VCaP (cell line): ENCODE measurements around the gene UQCRH.
"Not testable (repeated sequence)": the region's sequence is repeated elsewhere in the genome, so short reads cannot be mapped to it uniquely, and the experiment has no call there.

Experiments used
- H3K27ac ChIP-seq: fragments of 450-650 bp; 2 replicates; pipeline ENCODE4 v1.5.1; 2017
- TF ChIP-seq, protein P1 (sequence below): fragments of 450-650 bp; conservative IDR thresholded peaks from 2 replicates; pipeline ENCODE4 v1.5.1; 2017; ENCODE audit warnings: mild to moderate bottlenecking, moderate library complexity

Gene UQCRH

DNA sequence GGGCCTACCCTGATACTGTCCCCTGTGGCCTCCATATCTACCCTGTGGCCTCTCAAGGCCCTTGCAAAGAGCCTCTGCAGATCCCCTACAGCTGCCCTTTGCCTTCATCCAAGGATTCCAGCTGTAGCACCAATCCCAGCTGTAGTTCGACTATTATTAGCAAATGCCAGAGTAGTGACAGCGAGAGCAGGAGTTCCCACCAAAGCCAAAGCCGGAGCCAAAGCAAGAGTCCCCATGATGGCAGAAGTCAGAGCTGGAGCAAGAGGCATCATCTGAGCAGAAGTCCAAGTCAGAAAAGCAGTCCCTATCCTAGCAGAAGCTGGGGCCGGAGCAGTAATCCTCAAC lies 39.8 kb downstream of the UQCRH start:
- TF ChIP-seq, protein P1, sequence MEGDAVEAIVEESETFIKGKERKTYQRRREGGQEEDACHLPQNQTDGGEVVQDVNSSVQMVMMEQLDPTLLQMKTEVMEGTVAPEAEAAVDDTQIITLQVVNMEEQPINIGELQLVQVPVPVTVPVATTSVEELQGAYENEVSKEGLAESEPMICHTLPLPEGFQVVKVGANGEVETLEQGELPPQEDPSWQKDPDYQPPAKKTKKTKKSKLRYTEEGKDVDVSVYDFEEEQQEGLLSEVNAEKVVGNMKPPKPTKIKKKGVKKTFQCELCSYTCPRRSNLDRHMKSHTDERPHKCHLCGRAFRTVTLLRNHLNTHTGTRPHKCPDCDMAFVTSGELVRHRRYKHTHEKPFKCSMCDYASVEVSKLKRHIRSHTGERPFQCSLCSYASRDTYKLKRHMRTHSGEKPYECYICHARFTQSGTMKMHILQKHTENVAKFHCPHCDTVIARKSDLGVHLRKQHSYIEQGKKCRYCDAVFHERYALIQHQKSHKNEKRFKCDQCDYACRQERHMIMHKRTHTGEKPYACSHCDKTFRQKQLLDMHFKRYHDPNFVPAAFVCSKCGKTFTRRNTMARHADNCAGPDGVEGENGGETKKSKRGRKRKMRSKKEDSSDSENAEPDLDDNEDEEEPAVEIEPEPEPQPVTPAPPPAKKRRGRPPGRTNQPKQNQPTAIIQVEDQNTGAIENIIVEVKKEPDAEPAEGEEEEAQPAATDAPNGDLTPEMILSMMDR: no peak
- H3K27ac ChIP-seq: no peak overlapping the region

DNA sequence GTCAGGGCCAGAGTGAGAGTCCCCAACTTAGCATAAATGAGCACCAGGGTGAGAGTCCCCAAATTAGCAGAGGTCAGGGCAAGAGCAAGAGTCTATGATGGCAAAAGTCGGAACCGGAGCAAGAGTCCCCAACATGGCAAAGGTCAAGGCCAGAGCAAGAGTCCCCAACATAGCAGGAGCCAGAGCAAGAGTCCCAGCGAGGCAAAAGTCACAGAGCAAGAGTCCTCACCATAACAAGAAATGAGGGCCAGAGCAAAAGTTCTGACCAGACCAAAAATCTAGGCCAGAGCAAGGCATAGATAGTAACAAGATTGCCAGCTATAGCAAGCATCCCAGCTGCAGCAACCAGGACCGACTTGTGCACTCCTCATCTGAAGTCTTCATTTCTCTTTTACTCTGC lies 40.2 kb downstream of the UQCRH start:
- no peak overlapping the region for H3K27ac ChIP-seq
- TF ChIP-seq, protein P1: no peak

DNA sequence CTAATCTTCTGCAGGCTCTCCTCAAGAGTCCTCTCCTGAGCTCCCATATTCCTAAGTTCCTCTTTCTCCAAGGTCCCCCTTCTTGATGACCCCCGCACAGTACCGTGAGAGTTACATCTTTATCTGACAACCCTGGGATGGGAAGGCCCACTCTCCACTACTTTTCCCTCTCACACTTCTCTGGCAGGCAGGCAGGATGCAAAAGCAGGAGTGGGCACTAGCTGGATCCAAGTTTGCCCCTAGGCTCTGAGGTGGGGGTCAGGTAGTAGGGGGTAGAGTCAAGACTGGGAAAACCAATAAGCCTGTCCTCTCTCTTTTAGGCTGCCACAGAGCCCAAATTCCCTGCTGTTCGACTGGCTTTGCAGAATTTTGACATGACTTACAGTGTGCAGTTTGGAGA lies 41.0 kb downstream of the UQCRH start:
- TF ChIP-seq, protein P1: no peak
- 0 out of 2 replicates have a peak overlapping the region, but pooled peaks have one; percentile 1 for H3K27ac ChIP-seq

DNA sequence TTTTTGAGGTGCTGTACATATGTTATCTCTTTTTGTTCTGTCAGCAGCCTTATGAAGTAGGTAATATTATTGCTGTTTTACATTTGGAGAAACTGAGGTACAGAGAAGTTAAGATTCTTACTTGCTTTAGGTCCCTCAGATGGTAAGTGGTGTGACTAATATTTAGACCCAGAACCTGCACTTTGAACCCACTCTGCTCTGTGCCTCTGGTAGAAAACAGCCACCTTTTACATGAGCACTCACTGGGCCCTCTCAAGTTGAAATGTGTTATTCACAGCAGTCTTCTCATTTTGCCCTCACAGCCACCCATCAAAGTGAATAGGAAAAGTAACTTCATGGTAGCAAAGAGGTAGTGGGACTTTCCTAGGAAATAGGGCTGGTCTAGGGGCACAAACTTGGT lies 41.8 kb downstream of the UQCRH start:
- peak overlapping the region; percentile 78; the same call in 1 of the 2 replicates for H3K27ac ChIP-seq
- TF ChIP-seq, protein P1: no peak

DNA sequence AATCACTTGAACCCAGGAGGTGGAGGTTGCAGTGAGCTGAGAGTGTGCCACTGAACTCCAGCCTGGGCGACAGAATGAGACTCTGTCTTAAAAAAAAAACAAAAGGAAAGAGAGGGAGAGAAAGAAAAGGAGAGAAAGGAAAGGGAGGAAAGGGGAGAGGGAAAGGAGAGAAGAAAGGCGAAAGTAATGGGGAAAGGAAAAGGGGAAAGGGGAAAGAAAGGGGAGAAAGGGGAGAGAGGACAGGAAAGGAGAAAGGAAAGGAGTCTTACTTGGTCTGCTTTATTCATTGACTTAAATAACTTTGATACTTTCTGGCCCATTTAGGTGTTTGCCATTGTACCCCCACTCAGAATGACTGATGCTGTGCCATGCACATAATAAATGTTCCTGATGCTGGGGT lies 48.9 kb downstream of the UQCRH start:
- TF ChIP-seq, protein P1: no peak

DNA sequence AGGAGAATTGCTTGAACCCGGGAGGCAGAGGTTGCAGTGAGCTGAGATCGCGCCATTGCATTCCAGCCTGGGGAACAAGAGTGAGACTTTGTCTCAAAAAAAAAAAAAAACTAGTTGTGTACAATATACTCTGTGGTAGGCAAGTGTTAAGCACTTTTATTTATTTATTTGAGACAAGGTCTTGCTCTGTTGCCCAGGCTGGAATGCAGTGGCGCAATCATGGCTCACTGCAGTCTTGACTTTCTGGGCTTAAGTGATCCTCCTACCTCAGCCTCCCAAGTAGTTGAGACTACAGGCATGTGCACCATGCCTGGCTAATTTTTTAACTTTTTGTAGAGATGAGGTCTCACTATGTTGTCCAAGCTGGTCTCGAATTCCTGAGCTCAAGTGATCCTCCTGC lies 52.4 kb downstream of the UQCRH start:
- not testable (repeated sequence) for H3K27ac ChIP-seq

More for the DNA sequence above, 48.9 kb downstream of the UQCRH start:
- H3K27ac ChIP-seq: no peak overlapping the region

DNA sequence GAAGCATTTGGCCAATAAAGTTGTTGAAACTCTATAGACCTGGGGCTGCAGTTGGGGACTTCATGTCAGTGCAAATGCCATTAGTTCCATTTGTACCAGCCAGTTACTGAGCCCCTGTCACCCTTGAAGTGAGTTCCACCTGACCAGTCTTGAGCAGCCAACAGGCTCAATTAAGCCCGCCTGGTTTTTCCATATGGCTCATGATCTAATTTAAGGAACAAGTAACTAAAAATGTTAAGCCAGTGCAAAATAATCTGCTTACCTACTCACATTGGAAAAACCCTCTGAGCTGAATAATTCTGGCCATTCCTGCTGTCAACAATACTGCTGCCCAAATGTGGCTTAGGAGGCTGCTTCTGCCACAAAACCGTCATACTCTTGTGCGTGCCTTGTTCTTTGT lies 58.7 kb downstream of the UQCRH start:
- H3K27ac ChIP-seq: no peak overlapping the region
- TF ChIP-seq, protein P1: no peak

DNA sequence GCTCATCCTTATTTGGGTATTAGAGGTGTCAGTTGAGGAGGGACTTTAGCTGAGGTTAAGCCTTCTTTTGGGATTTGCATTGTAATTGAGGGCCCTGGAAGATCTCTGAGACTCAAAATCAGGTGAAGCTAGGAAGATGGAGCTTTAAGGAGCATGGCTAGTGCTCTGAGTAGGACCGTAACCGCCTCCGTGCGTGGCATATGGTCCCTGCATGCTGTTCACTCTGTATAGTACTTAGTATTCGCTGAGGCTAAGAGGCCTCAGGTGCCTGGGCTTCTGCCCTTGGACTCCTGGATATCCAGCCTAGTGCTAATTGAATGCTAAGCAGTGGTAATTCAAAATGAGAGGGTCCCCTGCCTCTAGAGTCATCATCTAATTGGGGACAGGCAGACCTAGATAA lies 59.6 kb downstream of the UQCRH start:
- no peak overlapping the region for H3K27ac ChIP-seq

More for the DNA sequence above, 59.6 kb downstream of the UQCRH start:
- TF ChIP-seq, protein P1: no peak
